B cell (primary cell): Measurements from ENCODE around the gene MYH11. TPM values are rescaled to one million over a fixed set of nuclear protein-coding genes. Genes with fewer than 3 reads are reported as not detected.

Experiments used
- ATAC-seq: fragments of 200-7000 bp; cut with Tn5 transposase; one replicate; pipeline ENCODE4 v1.10.0; 2021; ENCODE audit warnings: low read depth, mild to moderate bottlenecking, moderate number of reproducible peaks, moderate library complexity
- CTCF ChIA-PET: fragments of 350-600 bp; sonication (Branson Sonifier 250); formaldehyde crosslinking; loops from one replicate; lab custom pipeline; 2021; ENCODE audit warnings: antibody characterized with exemption, inconsistent platforms; lab: Charles Lee
- POLR2A ChIA-PET: fragments of 350-600 bp; sonication (Branson Sonifier 250); formaldehyde crosslinking; loops from one replicate; lab custom pipeline; 2021; ENCODE audit warnings: antibody characterized with exemption; lab: Charles Lee
- DNase-seq: peaks from one replicate; pipeline ENCODE4 v3.0.0; 2013
- H2AFZ ChIP-seq: 2 replicates; pipeline ENCODE4 v1.6.1; 2012; ENCODE audit warnings: mild to moderate bottlenecking, low read depth, low read length; ENCODE audit not compliant: insufficient read depth, poor library complexity, severe bottlenecking
- H3K27ac ChIP-seq, 2 donors: 1 replicate in 1 of 2; 2 replicates in 1 of 2; pipeline ENCODE4 v1.5.1; 2012 to 2013; ENCODE audit warnings: low read length in 2 of 2, mild to moderate bottlenecking in 2 of 2, moderate library complexity in 1 of 2
- H3K27me3 ChIP-seq, 4 experiments: fragments of 200-600 bp in 1 of 4; sonication (generic) in 1 of 4; replicated peaks in 1 of 4; 1 replicate in 2 of 4; 2 replicates in 2 of 4; pipeline versions ENCODE4 v1.6.1 to v1.7.0; 2013 to 2016; ENCODE audit warnings: low read length in 3 of 4, mild to moderate bottlenecking in 2 of 4, mixed read lengths in 1 of 4, moderate library complexity in 1 of 4; ENCODE audit not compliant: insufficient read depth in 4 of 4, control insufficient read depth in 3 of 4; ENCODE audit errors: control extremely low read depth in 1 of 4
- H3K36me3 ChIP-seq, 2 experiments: replicated peaks in 1 of 2; 1 replicate in 1 of 2; 2 replicates in 1 of 2; pipeline versions ENCODE4 v1.6.1 to v1.7.1; 2013; ENCODE audit warnings: low read length in 1 of 2; ENCODE audit not compliant: insufficient read depth in 2 of 2, control insufficient read depth in 1 of 2; ENCODE audit errors: control extremely low read depth in 1 of 2, extremely low read depth in 1 of 2
- H3K4me1 ChIP-seq, 2 donors: fragments of 200-600 bp in 1 of 2; sonication (generic) in 1 of 2; 1 replicate in 1 of 2; 2 replicates in 1 of 2; pipeline versions ENCODE4 v1.5.1 to v1.6.1; 2013 to 2017; ENCODE audit warnings: low read length in 2 of 2; ENCODE audit not compliant: control insufficient read depth in 2 of 2, insufficient read depth in 2 of 2
- H3K4me2 ChIP-seq: replicated peaks from 2 replicates; pipeline ENCODE3; 2012; ENCODE audit warnings: mild to moderate bottlenecking, low read depth, low read length; ENCODE audit not compliant: poor library complexity, severe bottlenecking
- H3K4me3 ChIP-seq, 5 experiments: fragments of 200-600 bp in 1 of 5; sonication (generic) in 1 of 5; 1 replicate in 3 of 5; 2 replicates in 2 of 5; pipeline versions ENCODE4 v1.5.1 to v1.7.0; 2011 to 2016; ENCODE audit warnings: low read length in 4 of 5, mild to moderate bottlenecking in 4 of 5, low read depth in 2 of 5, control low read depth in 1 of 5, moderate library complexity in 1 of 5; ENCODE audit not compliant: insufficient read depth in 1 of 5; ENCODE audit errors: control extremely low read depth in 1 of 5, extremely low read depth in 1 of 5
- H3K79me2 ChIP-seq: fragments of 200-600 bp; sonication (generic); one replicate; pipeline ENCODE4 v1.6.0; 2016; ENCODE audit warnings: low read length; ENCODE audit not compliant: control insufficient read depth, insufficient read depth
- H3K9ac ChIP-seq: fragments of 200-600 bp; sonication (generic); 2 replicates; pipeline ENCODE4 v1.6.1; 2017; ENCODE audit warnings: mild to moderate bottlenecking, low read length, moderate library complexity
- H3K9me3 ChIP-seq, 3 donors: one replicate each; pipeline versions ENCODE4 v1.6.1 to v1.7.1; 2013; ENCODE audit warnings: low read length in 2 of 3; ENCODE audit not compliant: control insufficient read depth in 2 of 3, insufficient read depth in 1 of 3; ENCODE audit errors: control extremely low read depth in 1 of 3
- H4K20me1 ChIP-seq: 2 replicates; pipeline ENCODE4 v1.6.0; 2012; ENCODE audit warnings: mild to moderate bottlenecking, low read length; ENCODE audit not compliant: insufficient read depth, control insufficient read depth, poor library complexity, severe bottlenecking
- H3K27ac Mint-ChIP-seq: one replicate; pipeline ENCODE4 v1.8.0; 2021; ENCODE audit warnings: mixed read lengths
- H3K27me3 Mint-ChIP-seq: one replicate; pipeline ENCODE4 v1.8.0; 2021; ENCODE audit warnings: mixed read lengths
- H3K4me1 Mint-ChIP-seq: one replicate; pipeline ENCODE4 v1.8.0; 2021; ENCODE audit warnings: mixed read lengths
- H3K4me3 Mint-ChIP-seq: one replicate; pipeline ENCODE4 v1.8.0; 2021; ENCODE audit warnings: mixed read lengths
- H3K9me3 Mint-ChIP-seq: one replicate; pipeline ENCODE4 v1.8.0; 2022; ENCODE audit warnings: mixed read lengths; ENCODE audit not compliant: insufficient read depth
- CTCF ChIP-seq: fragments of 200-600 bp; IDR thresholded peaks from one replicate; pipeline ENCODE4 v1.8.0; 2022; ENCODE audit warnings: antibody characterized with exemption, mild to moderate bottlenecking
- EZH2 ChIP-seq: IDR thresholded peaks from 2 replicates; pipeline ENCODE4 v1.6.1; 2012; ENCODE audit warnings: borderline replicate concordance, low read depth, mild to moderate bottlenecking, moderate library complexity, low read length; ENCODE audit not compliant: insufficient read depth, poor library complexity, severe bottlenecking
- WGBS: methylation state at CpG from one replicate; pipeline ENCODE4 v1.1.5; 2013; ENCODE audit warnings: missing lambda C conversion rate; ENCODE audit not compliant: insufficient coverage; 5-methylcytosine and 5-hydroxymethylcytosine counted together
- intact Hi-C: fragments of 100-400 bp; cut with micrococcal nuclease; formaldehyde crosslinking; loops from one replicate; pipeline ENCODE4 v1.10.0; 2022
- polyA plus RNA-seq: library from polyadenylated mRNA; depleted of rRNA; stranded (reverse); fragments of >200 nt; gene quantifications from 2 replicates; pipeline ENCODE4 v1.2.3, GENCODE V29; 2012
- total RNA-seq, 2 donors: library from RNA; stranded (reverse); fragments of 120-200 nt in 1 of 2; gene quantifications; 1 replicate in 1 of 2; 2 replicates in 1 of 2; pipeline versions ENCODE4 v1.2.3 to v1.2.4, GENCODE V29; 2013 to 2022

The MYH11 gene
- total and polyA plus RNA-seq, 2 donors (not counting 1 experiment from before 2014, with no cell fraction given): 0.05 to 0.16 TPM

- Histone ChIP-seq H3K4me2 (no peak overlapping the region), H4K20me1 (peaks cover 29% of the 10 kb centered on the region), H3K4me3 (no peak overlapping the region), H3K9ac (no peak overlapping the region), H3K27me3 (no peaks in the 10 kb centered on the region), H3K36me3 (peaks cover 3 to 89% of the 10 kb centered on the region in 2 experiments), H2AFZ (no peak overlapping the region), H3K9me3 (no peaks in the 10 kb centered on the region), H3K79me2 (peaks cover 57% of the 10 kb centered on the region), H3K4me1 (no peaks in the 10 kb centered on the region), H3K27ac (no peak overlapping the region)
- TF ChIP-seq EZH2: no peak
- no peak for TF ChIP-seq CTCF
- Mint-ChIP-seq H3K9me3 (no peaks in the 10 kb centered on the region), H3K27ac (no peak overlapping the region), H3K4me1 (no peaks in the 10 kb centered on the region), H3K4me3 (no peak overlapping the region), H3K27me3 (no peaks in the 10 kb centered on the region)
- DNase-seq: no peak
- POLR2A ChIA-PET: no interaction called here
- intact Hi-C loops: no loop called here
- CTCF ChIA-PET: interaction anchor here (1.6 to 2.6 kb wide), 2 partner anchors 15 to 262 kb away, joined by 5 to 15 read pairs; no protein-coding TSS in a partner anchor
- ATAC-seq: no peak
- no CpG with 5 or more reads among the region's 3 CpGs for WGBS
Observed at GRCh38 chr16:15689290-15689689, 167.5 kb downstream of the MYH11 start.

- H3K27ac Mint-ChIP-seq: no peak overlapping the region
- no peak overlapping the region for H2AFZ ChIP-seq
- TF ChIP-seq EZH2 (no peak), CTCF (no peak)
- no peaks in the 10 kb centered on the region for H3K9me3 Mint-ChIP-seq
- peaks cover 5% of the 10 kb centered on the region for H3K4me1 Mint-ChIP-seq
- no peaks in the 10 kb centered on the region for H3K27me3 ChIP-seq
- WGBS: 100% methylated on average over 1 of the region's 2 CpGs
- no peak overlapping the region for H3K27ac ChIP-seq
- no peaks in the 10 kb centered on the region for H3K27me3 Mint-ChIP-seq
- ChIA-PET POLR2A (no interaction called here), CTCF (interaction anchor here (0.5 kb wide), 1 partner anchor 1069 kb away, joined by 4 read pairs; no protein-coding TSS in a partner anchor)
- no peaks in the 10 kb centered on the region for H3K4me1 ChIP-seq
- peaks cover 70% of the 10 kb centered on the region for H3K79me2 ChIP-seq
- intact Hi-C loops: no loop called here
- H3K36me3 ChIP-seq: peaks cover 3 to 84% of the 10 kb centered on the region in 2 experiments
- H3K4me3 Mint-ChIP-seq: no peak overlapping the region
- H4K20me1 ChIP-seq: peaks cover 34% of the 10 kb centered on the region
- H3K9ac ChIP-seq: no peak overlapping the region
- no peak for ATAC-seq
- H3K4me2 ChIP-seq: no peak overlapping the region
- no peaks in the 10 kb centered on the region for H3K9me3 ChIP-seq
- DNase-seq: no peak
- no peak overlapping the region for H3K4me3 ChIP-seq
Observed at GRCh38 chr16:15686287-15686686, 170.5 kb downstream of the MYH11 start.
